ENCODE data around the gene DYDC1. TPM values are rescaled to one million over a fixed set of nuclear protein-coding genes. Genes with fewer than 3 reads are reported as not detected.
"Not testable (repeated sequence)": the region's sequence is repeated elsewhere in the genome, so short reads cannot be mapped to it uniquely, and the experiment has no call there.

The DYDC1 gene
- total RNA-seq = not detected in 2 replicates

GRCh38 chr10:80356563-80356988, at the start of gene DYDC1, which contains the start of gene DYDC2:
Gene DYDC1 (minus strand): TSS chr10:80356755. CDS start chr10:80352601, 4,154 bp downstream.
Gene DYDC2 (plus strand): TSS chr10:80356781. CDS start chr10:80362444, 5,663 bp downstream.
- intact Hi-C loops (cut with micrococcal nuclease) = no loop called here

- intact Hi-C loops (cut with micrococcal nuclease) = no loop called here
Observed at GRCh38 chr10:80406204-80406603, 49.6 kb upstream of the DYDC1 start.

GRCh38 chr10:80405626-80406025, 49.1 kb upstream of the DYDC1 start:
- intact Hi-C loops (cut with micrococcal nuclease) = no loop called here

- intact Hi-C loops (cut with micrococcal nuclease) = no loop called here
Observed at GRCh38 chr10:80405035-80405434, 48.5 kb upstream of the DYDC1 start.

- intact Hi-C loops (cut with micrococcal nuclease) = no loop called here
Observed at GRCh38 chr10:80400136-80400804, 43.7 kb upstream of the DYDC1 start.

- intact Hi-C loops (cut with micrococcal nuclease) = no loop called here
Observed at GRCh38 chr10:80397014-80397413, 40.5 kb upstream of the DYDC1 start.

- intact Hi-C loops (cut with micrococcal nuclease) = no loop called here
Observed at GRCh38 chr10:80394358-80394916, 37.9 kb upstream of the DYDC1 start.

GRCh38 chr10:80392250-80392649, 35.7 kb upstream of the DYDC1 start:
- intact Hi-C loops (cut with micrococcal nuclease) = no loop called here

- intact Hi-C loops (cut with micrococcal nuclease) = no loop called here
Observed at GRCh38 chr10:80390740-80391139, 34.2 kb upstream of the DYDC1 start.

GRCh38 chr10:80382989-80383388, 26.4 kb upstream of the DYDC1 start:
- intact Hi-C loops (cut with micrococcal nuclease) = loop anchor here (1.0 to 10.0 kb wide), 7 partner anchors 24 to 792 kb away; no protein-coding TSS in a partner anchor

GRCh38 chr10:80380185-80380584, 23.6 kb upstream of the DYDC1 start:
- intact Hi-C loops (cut with micrococcal nuclease) = loop anchor here (10.0 kb wide), 1 partner anchor 795 kb away; no protein-coding TSS in a partner anchor

GRCh38 chr10:80379701-80380100, 23.1 kb upstream of the DYDC1 start:
- intact Hi-C loops (cut with micrococcal nuclease) = loop anchor here (10.0 kb wide), 1 partner anchor 795 kb away; no protein-coding TSS in a partner anchor

- intact Hi-C loops (cut with micrococcal nuclease) = no loop called here
Observed at GRCh38 chr10:80373502-80373901, 16.9 kb upstream of the DYDC1 start.

- intact Hi-C loops (cut with micrococcal nuclease) = no loop called here
Observed at GRCh38 chr10:80372675-80373074, 16.1 kb upstream of the DYDC1 start.

- intact Hi-C loops (cut with micrococcal nuclease) = no loop called here
Observed at GRCh38 chr10:80371467-80371866, 14.9 kb upstream of the DYDC1 start.

- intact Hi-C loops (cut with micrococcal nuclease) = no loop called here
Observed at GRCh38 chr10:80365510-80365909, 9.0 kb upstream of the DYDC1 start.

GRCh38 chr10:80359644-80360043, 3.1 kb upstream of the DYDC1 start:
- intact Hi-C loops (cut with micrococcal nuclease) = no loop called here

- intact Hi-C loops (cut with micrococcal nuclease) = not testable (repeated sequence)
Observed at GRCh38 chr10:80358925-80359324, 2.4 kb upstream of the DYDC1 start.

GRCh38 chr10:80357851-80358125, 1.2 kb upstream of the DYDC1 start:
- intact Hi-C loops (cut with micrococcal nuclease) = no loop called here

GRCh38 chr10:80356989-80357850, 665 bp upstream of the DYDC1 start:
- intact Hi-C loops (cut with micrococcal nuclease) = no loop called here

- intact Hi-C loops (cut with micrococcal nuclease) = no loop called here
Observed at GRCh38 chr10:80351220-80351619, 5.3 kb downstream of the DYDC1 start.

- intact Hi-C loops (cut with micrococcal nuclease) = no loop called here
Observed at GRCh38 chr10:80350251-80350650, 6.3 kb downstream of the DYDC1 start.

Data from T-helper 1 cell treated with Interleukin-12 subunit alpha and Interleukin-12 subunit beta and Interleukin-4 antibody, amounts not matched to agents 30 ng/mL and 1 ng/mL, for 36 hours (primary cell).